Activated naive CD8-positive, alpha-beta T cell treated with anti-CD3 and anti-CD28 coated beads, Interleukin-2, amount 50 U/mL, for 24 hours (primary cell): Measurements from ENCODE around the gene DNAJC1.
"Not testable (repeated sequence)": the region's sequence is repeated elsewhere in the genome, so short reads cannot be mapped to it uniquely, and the experiment has no call there.

Experiments used
- ATAC-seq: fragments of 150-1000 bp; cut with Tn5 transposase; one replicate; pipeline ENCODE4 v1.10.0; 2021
- DNase-seq: peaks from one replicate; pipeline ENCODE4 v3.0.0; 2021
- H3K27ac Mint-ChIP-seq: one replicate; pipeline ENCODE4 v1.8.0; 2021; ENCODE audit warnings: mild to moderate bottlenecking, mixed read lengths
- H3K27me3 Mint-ChIP-seq: one replicate; pipeline ENCODE4 v1.8.0; 2021; ENCODE audit warnings: mixed read lengths
- H3K36me3 Mint-ChIP-seq: one replicate; pipeline ENCODE4 v1.8.0; 2021; ENCODE audit warnings: low read depth, mixed read lengths
- H3K4me1 Mint-ChIP-seq: one replicate; pipeline ENCODE4 v1.8.0; 2021; ENCODE audit warnings: mixed read lengths
- H3K4me3 Mint-ChIP-seq: one replicate; pipeline ENCODE4 v1.8.0; 2021; ENCODE audit warnings: mild to moderate bottlenecking, moderate library complexity, mixed read lengths
- H3K9me3 Mint-ChIP-seq: one replicate; pipeline ENCODE4 v1.8.0; 2021; ENCODE audit warnings: mixed read lengths

Gene DNAJC1

DNA sequence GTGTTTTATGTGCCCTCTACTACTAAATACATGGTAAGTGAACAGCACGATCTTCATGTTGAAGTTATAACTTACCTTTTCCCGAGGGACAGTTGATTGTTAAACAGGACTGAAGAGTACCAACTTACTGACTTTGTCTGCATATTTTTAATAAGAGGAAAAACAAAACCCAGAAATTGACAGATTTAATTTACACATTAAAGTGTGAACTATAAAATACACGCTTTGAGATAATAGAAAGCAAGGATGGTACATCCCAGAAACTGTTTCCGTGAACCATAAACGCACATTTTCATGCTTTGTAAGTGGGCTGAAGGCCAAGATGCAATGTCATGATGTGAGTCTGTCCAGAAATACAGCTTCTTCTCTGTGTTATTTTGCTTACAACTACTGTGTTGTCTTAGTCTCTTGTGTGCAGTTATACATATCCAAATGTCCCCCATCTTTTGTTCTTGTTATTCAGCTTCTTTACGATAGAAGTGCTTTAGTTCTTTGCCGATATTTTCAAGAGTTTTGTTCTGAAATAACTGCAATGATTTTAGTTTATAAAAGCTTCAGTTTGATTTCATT lies 279.4 kb downstream of the DNAJC1 start:
- H3K9me3 Mint-ChIP-seq: no peaks in the 10 kb centered on the region
- no peak overlapping the region for H3K4me3 Mint-ChIP-seq
- peaks cover 23% of the 10 kb centered on the region for H3K36me3 Mint-ChIP-seq
- DNase-seq (no peak), ATAC-seq (no peak)
- H3K27ac Mint-ChIP-seq: no peak overlapping the region
- peaks cover 35% of the 10 kb centered on the region for H3K4me1 Mint-ChIP-seq
- H3K27me3 Mint-ChIP-seq: no peaks in the 10 kb centered on the region

DNA sequence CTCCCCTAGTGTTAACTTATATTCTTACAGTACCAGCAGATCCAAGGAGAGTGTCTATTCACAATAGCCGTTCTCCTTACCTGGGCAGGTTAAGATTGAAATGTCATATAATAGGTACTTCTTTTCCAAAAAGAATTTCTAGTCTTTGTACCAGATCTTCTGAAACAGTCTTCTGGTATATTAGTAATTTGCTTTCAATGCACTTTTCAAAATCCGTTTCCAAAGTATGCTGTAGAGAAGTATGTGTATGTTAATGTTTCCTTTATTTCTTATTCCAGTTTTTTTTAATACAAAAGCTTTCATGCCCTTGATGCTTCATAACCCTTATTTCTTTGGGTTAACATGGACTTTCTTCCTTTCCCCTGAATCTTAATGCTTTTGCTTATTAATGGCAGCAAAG lies 281.3 kb downstream of the DNAJC1 start:
- DNase-seq: no peak
- Mint-ChIP-seq H3K4me3 (no peak overlapping the region), H3K27me3 (no peaks in the 10 kb centered on the region), H3K9me3 (no peaks in the 10 kb centered on the region), H3K36me3 (peaks cover 19% of the 10 kb centered on the region), H3K4me1 (peaks cover 28% of the 10 kb centered on the region), H3K27ac (no peak overlapping the region)
- ATAC-seq: no peak

DNA sequence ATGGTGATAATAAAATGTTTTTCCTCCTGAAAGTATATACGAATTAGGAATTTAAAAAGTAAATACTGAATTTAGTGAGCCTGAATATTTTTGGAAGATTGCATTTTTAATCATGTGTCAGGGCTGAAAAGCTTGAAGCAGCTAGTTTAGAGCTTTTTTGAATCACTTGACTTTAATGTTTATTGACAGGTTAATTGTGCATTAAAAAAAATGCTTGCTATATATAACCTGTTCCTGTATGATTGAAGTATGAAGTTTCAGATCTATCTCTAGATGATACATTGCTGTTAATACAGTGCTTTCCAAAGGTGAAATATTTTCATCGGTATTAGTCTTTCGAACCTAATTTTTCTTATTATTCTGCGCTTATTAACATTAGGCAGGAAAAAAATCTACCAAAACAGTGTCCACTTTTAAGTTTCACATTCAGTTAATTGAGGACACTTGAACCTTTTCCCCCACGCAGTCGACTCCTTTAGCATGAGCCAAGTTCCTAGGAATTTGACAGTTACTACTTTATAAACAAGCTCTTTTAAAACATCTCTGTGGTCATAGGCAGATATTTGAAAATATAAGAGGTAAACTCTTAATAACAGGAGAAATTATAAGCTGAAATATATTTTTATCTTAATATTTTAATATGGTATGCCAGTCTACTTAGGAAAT lies 282.4 kb downstream of the DNAJC1 start:
- Mint-ChIP-seq H3K27ac (no peak overlapping the region), H3K4me1 (peaks cover 23% of the 10 kb centered on the region), H3K9me3 (no peaks in the 10 kb centered on the region), H3K27me3 (no peaks in the 10 kb centered on the region), H3K36me3 (peaks cover 13% of the 10 kb centered on the region), H3K4me3 (no peak overlapping the region)
- no peak for ATAC-seq
- DNase-seq: no peak

DNA sequence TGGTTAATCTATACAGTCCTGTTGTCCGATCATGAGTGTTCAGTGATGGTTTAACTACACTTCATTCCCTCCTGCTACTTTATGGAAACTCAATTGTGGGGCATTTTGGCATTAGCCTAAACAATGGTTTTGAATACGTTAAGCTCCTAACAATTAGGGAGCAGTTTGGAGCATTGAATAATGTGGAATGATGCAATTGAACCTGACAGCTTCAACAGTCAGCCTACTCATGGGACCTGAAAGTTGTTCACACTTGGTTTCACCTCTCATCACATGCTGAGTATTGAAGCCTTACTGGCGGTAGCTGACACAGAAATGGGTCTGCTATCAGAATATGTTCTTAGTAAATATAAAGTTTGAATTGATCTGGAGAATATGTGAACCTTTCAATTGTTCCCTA lies 283.4 kb downstream of the DNAJC1 start:
- ATAC-seq (no peak), DNase-seq (no peak)
- Mint-ChIP-seq H3K4me3 (no peak overlapping the region), H3K4me1 (peaks cover 22% of the 10 kb centered on the region), H3K27me3 (no peaks in the 10 kb centered on the region), H3K36me3 (peaks cover 17% of the 10 kb centered on the region), H3K27ac (no peak overlapping the region), H3K9me3 (no peaks in the 10 kb centered on the region)

DNA sequence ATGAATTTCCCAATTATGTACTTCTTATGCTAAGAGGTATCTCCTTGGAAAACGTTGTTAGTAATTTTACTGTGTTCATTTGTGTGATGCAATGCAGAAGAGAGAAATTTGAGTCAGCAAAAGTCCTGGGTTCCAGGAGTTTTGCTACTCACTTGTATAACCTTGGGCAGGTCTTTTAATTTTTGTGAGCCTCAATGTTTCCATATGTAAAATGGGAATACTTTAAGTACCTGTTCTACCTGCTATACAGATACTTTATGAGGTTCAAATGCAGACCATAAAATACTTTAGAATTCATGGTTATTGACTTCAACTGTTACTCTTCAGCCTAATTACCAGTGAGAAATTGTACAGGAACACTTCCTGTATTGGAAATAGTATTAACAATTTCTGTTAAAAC lies 284.0 kb downstream of the DNAJC1 start:
- no peak overlapping the region for H3K4me3 Mint-ChIP-seq
- no peak for ATAC-seq
- no peaks in the 10 kb centered on the region for H3K27me3 Mint-ChIP-seq
- peaks cover 16% of the 10 kb centered on the region for H3K4me1 Mint-ChIP-seq
- H3K36me3 Mint-ChIP-seq: peaks cover 20% of the 10 kb centered on the region
- H3K9me3 Mint-ChIP-seq: no peaks in the 10 kb centered on the region
- H3K27ac Mint-ChIP-seq: no peak overlapping the region
- no peak for DNase-seq

DNA sequence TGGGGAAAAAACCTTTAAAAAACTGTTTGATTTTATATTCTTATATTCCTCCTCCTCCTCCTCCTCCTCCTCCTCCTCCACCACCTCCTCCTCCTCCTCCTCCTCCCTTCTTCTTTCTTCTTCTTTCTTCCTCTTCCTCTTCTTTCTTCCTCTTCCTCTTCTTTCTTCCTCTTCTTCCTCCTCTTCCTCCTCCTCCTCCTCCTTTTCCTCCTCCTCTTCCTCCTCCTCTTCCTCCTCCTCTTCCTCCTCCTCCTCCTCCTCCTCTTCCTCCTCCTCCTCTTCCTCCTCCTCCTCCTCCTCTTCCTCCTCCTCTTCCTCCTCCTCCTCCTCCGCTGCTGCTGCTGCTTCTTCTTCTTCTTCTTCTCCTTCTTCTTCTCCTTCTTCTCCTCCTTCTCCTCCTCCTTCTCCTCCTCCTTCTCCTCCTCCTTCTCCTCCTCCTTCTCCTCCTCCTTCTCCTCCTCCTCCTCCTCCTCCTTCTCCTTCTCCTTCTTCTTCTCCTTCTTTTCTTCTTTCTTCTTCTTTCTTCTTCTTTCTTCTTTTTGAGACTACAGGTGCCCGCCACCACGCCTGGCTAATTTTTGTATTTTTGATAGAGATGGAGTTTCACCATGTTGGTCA lies 286.0 kb downstream of the DNAJC1 start:
- H3K27ac Mint-ChIP-seq, ATAC-seq, DNase-seq, H3K9me3 Mint-ChIP-seq, H3K27me3 Mint-ChIP-seq, H3K4me1 Mint-ChIP-seq, H3K4me3 Mint-ChIP-seq: not testable (repeated sequence)
- peaks cover 21% of the 10 kb centered on the region for H3K36me3 Mint-ChIP-seq

DNA sequence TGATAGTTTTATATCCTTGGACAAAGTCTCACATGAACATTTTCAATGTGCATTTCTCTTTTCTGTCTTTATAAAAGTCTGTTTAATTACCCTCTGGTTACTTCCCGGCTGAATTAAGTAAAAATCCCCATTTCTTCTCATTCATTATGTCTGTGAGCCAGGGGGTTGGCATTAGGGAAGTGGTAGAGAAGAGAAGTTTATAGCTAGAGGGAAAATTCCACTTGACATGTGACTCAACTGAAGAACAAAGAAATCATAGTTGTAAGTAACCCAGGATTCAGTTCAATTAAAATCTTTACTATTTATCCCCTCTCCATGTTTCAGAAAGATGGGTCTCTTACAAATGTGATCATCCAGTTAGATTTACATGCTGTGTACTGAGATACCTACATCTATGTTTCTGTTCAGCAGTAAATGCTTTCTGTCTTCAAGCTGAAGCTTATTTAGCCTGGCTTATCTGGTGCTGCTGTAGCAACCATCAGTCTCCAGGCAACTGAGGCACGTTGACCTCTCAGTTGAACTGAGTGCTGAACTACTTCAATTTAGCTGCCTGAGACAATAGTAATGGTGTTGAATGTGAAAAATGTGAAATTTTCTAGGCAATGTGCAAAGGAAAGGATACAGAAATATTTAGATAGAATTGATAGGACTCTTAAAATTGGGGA lies 287.9 kb downstream of the DNAJC1 start:
- ATAC-seq: no peak
- Mint-ChIP-seq H3K27ac (no peak overlapping the region), H3K4me1 (peaks cover 7% of the 10 kb centered on the region), H3K36me3 (peaks cover 23% of the 10 kb centered on the region), H3K9me3 (no peaks in the 10 kb centered on the region), H3K27me3 (no peaks in the 10 kb centered on the region), H3K4me3 (no peak overlapping the region)
- DNase-seq: no peak

DNA sequence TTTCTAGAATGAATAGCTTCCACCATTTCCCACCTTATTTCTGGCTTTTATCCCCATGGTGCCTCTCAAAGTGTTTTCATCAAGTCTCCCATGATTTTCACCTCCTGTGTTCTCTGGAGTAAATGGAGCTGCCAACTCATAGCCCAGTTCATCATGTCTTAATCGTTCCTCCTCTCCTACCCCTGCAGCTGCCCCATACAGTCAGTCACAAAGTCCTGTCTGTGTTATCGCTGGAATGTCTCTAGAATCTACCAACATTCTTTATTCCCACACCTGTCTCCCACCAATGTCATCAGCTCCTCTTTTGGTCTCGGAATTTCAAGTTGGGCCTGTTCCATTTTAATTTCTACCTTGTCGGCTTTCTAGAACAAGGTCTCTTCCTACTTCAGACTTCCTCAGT lies 290.6 kb downstream of the DNAJC1 start:
- DNase-seq: no peak
- peaks cover 19% of the 10 kb centered on the region for H3K36me3 Mint-ChIP-seq
- no peak overlapping the region for H3K4me3 Mint-ChIP-seq
- H3K27ac Mint-ChIP-seq: no peak overlapping the region
- H3K9me3 Mint-ChIP-seq: no peaks in the 10 kb centered on the region
- H3K4me1 Mint-ChIP-seq: peaks cover 5% of the 10 kb centered on the region
- no peaks in the 10 kb centered on the region for H3K27me3 Mint-ChIP-seq
- ATAC-seq: no peak

DNA sequence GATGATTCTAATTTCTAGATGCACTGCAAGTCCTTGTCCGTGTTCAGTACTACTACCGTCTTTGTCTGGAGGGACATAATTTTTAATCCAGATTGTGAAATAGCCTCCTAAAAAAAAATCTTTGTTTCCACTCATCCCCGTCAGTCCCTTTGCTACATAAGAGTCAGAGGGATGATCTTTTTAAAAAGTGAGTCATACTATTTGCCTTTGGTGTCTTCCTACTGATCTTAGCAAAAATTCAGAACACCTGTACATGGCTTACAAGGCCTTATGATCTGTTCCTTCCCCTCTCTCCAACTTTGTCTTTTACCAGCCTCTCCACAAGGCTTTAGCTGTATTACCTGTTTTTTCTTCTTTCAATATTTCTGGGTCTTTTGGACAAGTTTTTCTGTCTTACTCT lies 296.0 kb downstream of the DNAJC1 start:
- Mint-ChIP-seq H3K27ac (no peak overlapping the region), H3K4me1 (peaks cover 29% of the 10 kb centered on the region), H3K36me3 (peaks cover 19% of the 10 kb centered on the region), H3K9me3 (no peaks in the 10 kb centered on the region), H3K4me3 (no peak overlapping the region), H3K27me3 (no peaks in the 10 kb centered on the region)
- DNase-seq: no peak
- ATAC-seq: no peak
